A673 (cell line): ENCODE data around the gene TTLL8. TPM values are rescaled to one million over a fixed set of nuclear protein-coding genes. Genes with fewer than 3 reads are reported as not detected.

Experiments used
- BruUV-seq: library from RNA; stranded (reverse); fragments of 400-500 nt; replicated peaks from 2 replicates; lab custom pipeline; 2021; lab: Mats Ljungman, UMichigan
- CTCF ChIA-PET: fragments of 300-600 bp; sonication (Branson Sonifier 250); formaldehyde crosslinking; loops from one replicate; lab custom pipeline; 2022; ENCODE audit warnings: antibody characterized with exemption; lab: Charles Lee
- POLR2A ChIA-PET: fragments of 300-600 bp; sonication (Branson Sonifier 250); formaldehyde crosslinking; loops from one replicate; lab custom pipeline; 2022; ENCODE audit warnings: antibody characterized with exemption; ENCODE audit not compliant: low non-redundant PET; lab: Charles Lee
- DNase-seq: peaks from one replicate; pipeline ENCODE4 v3.0.0-alpha.2; 2015; ENCODE audit warnings: low spot score
- H3K27ac ChIP-seq: fragments of 200-600 bp; sonication (generic); 2 replicates; pipeline ENCODE4 v1.5.1; 2016; ENCODE audit warnings: mixed run types, low read depth, mild to moderate bottlenecking, mixed read lengths, antibody characterized with exemption, low read length; ENCODE audit not compliant: poor library complexity, severe bottlenecking
- H3K27me3 ChIP-seq: fragments of 200-600 bp; sonication (generic); replicated peaks from 2 replicates; pipeline ENCODE4 v1.6.1; 2017; ENCODE audit warnings: mixed run types, low read depth, mild to moderate bottlenecking, mixed read lengths, antibody characterized with exemption, low read length; ENCODE audit not compliant: insufficient read depth, poor library complexity
- H3K36me3 ChIP-seq: fragments of 200-600 bp; sonication (generic); 2 replicates; pipeline ENCODE4 v1.6.1; 2016; ENCODE audit warnings: mixed run types, mild to moderate bottlenecking, mixed read lengths, antibody characterized with exemption, low read length; ENCODE audit not compliant: insufficient read depth, poor library complexity, severe bottlenecking
- H3K4me1 ChIP-seq: fragments of 200-600 bp; sonication (generic); 2 replicates; pipeline ENCODE4 v1.6.1; 2017; ENCODE audit warnings: mixed run types, mild to moderate bottlenecking, mixed read lengths, antibody characterized with exemption, low read length; ENCODE audit not compliant: insufficient read depth, poor library complexity, severe bottlenecking
- H3K4me3 ChIP-seq: fragments of 200-600 bp; sonication (generic); 2 replicates; pipeline ENCODE4 v1.5.1; 2016; ENCODE audit warnings: low read depth, mixed run types, mild to moderate bottlenecking, mixed read lengths, low read length; ENCODE audit not compliant: poor library complexity, severe bottlenecking
- H3K9me3 ChIP-seq: fragments of 200-600 bp; sonication (generic); 2 replicates; pipeline ENCODE4 v1.6.1; 2016; ENCODE audit warnings: mixed run types, low read depth, mild to moderate bottlenecking, mixed read lengths, antibody characterized with exemption, low read length; ENCODE audit not compliant: poor library complexity, severe bottlenecking
- EZH2 ChIP-seq: fragments of 200-600 bp; sonication (generic); IDR thresholded peaks from 2 replicates; pipeline ENCODE4 v1.6.1; 2017; ENCODE audit warnings: borderline replicate concordance, low read depth, mild to moderate bottlenecking, mixed read lengths, antibody characterized with exemption, low read length; ENCODE audit not compliant: poor library complexity, severe bottlenecking
- intact Hi-C: fragments of 100-400 bp; cut with micrococcal nuclease; formaldehyde crosslinking; loops from one replicate; pipeline ENCODE4 v1.10.0; 2022; ENCODE audit not compliant: unreplicated experiment
- total RNA-seq: library from RNA; stranded (reverse); gene quantifications from 2 replicates; pipeline ENCODE4 v1.2.3, GENCODE V29; 2021
- TF ChIP-seq, protein P1 (sequence below): fragments of 300-800, 200-600 bp; sonication (generic); conservative IDR thresholded peaks from 2 replicates; pipeline ENCODE4 v1.5.1; 2017; ENCODE audit warnings: low read depth, mild to moderate bottlenecking, antibody characterized with exemption, low read length, moderate library complexity, mixed read lengths

TTLL8 gene
- total RNA-seq, 1 experiment from 2014 or later = not detected

DNA sequence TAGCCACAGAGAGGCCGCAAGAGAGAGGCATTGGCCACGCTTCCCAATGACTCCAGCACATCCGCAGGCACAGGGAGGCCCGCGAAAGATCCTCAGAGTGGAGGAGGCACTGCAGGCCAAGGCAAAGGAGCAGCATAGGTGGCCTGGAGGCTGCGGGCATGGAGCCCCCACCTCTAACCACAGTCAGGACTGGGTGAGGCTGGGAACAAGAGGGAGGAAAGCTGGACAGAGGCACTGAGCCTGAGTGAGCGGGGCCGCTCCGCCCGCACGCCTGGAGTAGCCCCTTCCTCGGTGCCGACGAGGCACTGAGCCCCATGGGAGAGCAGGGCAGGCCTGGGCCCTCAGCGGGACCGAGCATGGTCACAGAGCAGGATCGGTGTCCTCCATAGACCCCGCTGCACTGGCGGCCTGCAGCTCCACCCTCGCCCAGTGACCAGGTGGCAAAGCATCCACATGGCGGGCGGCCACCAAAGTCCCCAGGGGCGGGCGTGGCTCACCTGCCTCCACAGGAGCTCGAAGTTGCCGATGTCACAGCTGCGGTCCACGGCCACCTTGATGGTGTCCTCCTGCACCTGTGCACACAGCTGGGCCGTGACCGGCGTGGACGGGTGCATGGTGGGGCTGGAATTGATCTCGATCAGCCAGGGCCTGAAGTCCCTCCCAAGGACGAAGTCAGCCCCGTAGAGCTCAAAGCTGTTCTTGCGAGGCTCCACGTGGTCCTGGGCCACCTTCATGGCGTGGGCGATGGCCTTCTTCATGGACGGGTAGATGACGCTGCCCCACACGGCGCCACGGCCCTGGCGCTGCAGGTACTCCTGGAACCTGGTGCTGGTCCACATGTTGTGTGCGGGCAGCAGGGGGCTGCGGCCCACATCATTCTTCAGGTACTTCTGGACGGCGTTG, 26.7 kb downstream of the TTLL8 start:
- CTCF ChIA-PET = interaction anchor here (0.7 to 2.3 kb wide), 2 partner anchors 14 to 101 kb away, joined by 10 to 31 read pairs; no protein-coding TSS in a partner anchor
- Histone ChIP-seq H3K36me3 (no peaks in the 10 kb centered on the region), H3K27me3 (no peaks in the 10 kb centered on the region), H3K4me1 (peaks cover 4% of the 10 kb centered on the region), H3K4me3 (no peak overlapping the region), H3K27ac (no peak overlapping the region), H3K9me3 (no peaks in the 10 kb centered on the region)
- POLR2A ChIA-PET = no interaction called here
- DNase-seq = no peak
- intact Hi-C loops = loop anchor here (5.0 kb wide), 1 partner anchor 39 kb away; no protein-coding TSS in a partner anchor
- TF ChIP-seq EZH2 = no peak
- TF ChIP-seq, protein P1, sequence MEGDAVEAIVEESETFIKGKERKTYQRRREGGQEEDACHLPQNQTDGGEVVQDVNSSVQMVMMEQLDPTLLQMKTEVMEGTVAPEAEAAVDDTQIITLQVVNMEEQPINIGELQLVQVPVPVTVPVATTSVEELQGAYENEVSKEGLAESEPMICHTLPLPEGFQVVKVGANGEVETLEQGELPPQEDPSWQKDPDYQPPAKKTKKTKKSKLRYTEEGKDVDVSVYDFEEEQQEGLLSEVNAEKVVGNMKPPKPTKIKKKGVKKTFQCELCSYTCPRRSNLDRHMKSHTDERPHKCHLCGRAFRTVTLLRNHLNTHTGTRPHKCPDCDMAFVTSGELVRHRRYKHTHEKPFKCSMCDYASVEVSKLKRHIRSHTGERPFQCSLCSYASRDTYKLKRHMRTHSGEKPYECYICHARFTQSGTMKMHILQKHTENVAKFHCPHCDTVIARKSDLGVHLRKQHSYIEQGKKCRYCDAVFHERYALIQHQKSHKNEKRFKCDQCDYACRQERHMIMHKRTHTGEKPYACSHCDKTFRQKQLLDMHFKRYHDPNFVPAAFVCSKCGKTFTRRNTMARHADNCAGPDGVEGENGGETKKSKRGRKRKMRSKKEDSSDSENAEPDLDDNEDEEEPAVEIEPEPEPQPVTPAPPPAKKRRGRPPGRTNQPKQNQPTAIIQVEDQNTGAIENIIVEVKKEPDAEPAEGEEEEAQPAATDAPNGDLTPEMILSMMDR = no peak
- no TSS peak for BruUV-seq

DNA sequence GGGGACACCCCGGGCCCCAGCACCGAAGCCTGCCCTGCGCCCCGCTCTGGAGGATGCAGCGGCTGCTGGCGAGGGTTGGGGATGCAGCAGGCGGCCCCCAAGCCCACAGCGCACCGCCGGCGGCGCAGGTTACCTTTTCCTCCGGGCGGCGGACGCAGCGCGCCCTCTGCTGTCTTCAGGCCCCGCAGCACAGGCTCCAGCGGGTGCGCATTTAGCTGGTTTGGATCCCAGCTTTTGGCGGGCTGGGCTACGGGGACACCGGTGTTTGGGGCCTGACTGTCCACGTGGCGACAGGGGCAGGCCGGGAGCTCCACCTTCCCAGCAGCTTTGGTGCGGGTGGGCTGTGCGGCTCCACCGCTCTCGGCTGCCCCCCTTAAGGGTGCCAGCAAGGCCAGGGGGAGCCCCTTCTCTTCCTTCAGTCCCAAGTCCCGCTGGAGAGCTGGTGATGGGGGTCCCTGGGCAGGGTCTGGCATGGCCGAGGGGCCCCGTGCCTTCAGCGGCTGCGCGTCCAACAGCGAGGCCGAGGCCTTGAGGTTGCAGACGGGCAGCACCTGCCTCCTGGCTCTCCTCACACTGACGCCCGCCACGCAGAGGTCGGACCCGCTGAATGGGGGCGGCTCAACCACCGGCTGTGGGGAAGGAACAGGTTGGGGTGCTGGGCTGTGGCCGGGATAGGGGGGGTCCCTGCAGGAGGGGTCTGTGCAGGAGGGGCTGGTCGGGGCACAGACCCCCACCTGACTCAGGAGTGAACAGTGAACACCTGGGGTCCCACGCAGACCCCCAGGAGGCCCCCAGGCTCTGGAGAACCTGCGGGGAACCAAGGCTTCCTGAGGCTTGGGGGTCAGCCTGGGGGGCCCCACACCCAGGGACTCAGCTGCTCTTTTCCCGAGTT, 27.6 kb downstream of the TTLL8 start:
- intact Hi-C loops = loop anchor here (1.0 to 5.0 kb wide), 3 partner anchors 38 to 263 kb away; no protein-coding TSS in a partner anchor
- Histone ChIP-seq H3K4me1 (peaks cover 4% of the 10 kb centered on the region), H3K27me3 (no peaks in the 10 kb centered on the region), H3K36me3 (no peaks in the 10 kb centered on the region), H3K27ac (no peak overlapping the region), H3K4me3 (no peak overlapping the region), H3K9me3 (no peaks in the 10 kb centered on the region)
- ChIA-PET CTCF (interaction anchor here (0.5 to 2.3 kb wide), 12 partner anchors 17 to 701 kb away, joined by 3 to 31 read pairs (median 4); partner anchors contain the start of gene IL17REL), POLR2A (no interaction called here)
- BruUV-seq = no TSS peak
- DNase-seq = peak; percentile 88
- TF ChIP-seq, protein P1 = peak; percentile 95
- no peak for TF ChIP-seq EZH2

DNA sequence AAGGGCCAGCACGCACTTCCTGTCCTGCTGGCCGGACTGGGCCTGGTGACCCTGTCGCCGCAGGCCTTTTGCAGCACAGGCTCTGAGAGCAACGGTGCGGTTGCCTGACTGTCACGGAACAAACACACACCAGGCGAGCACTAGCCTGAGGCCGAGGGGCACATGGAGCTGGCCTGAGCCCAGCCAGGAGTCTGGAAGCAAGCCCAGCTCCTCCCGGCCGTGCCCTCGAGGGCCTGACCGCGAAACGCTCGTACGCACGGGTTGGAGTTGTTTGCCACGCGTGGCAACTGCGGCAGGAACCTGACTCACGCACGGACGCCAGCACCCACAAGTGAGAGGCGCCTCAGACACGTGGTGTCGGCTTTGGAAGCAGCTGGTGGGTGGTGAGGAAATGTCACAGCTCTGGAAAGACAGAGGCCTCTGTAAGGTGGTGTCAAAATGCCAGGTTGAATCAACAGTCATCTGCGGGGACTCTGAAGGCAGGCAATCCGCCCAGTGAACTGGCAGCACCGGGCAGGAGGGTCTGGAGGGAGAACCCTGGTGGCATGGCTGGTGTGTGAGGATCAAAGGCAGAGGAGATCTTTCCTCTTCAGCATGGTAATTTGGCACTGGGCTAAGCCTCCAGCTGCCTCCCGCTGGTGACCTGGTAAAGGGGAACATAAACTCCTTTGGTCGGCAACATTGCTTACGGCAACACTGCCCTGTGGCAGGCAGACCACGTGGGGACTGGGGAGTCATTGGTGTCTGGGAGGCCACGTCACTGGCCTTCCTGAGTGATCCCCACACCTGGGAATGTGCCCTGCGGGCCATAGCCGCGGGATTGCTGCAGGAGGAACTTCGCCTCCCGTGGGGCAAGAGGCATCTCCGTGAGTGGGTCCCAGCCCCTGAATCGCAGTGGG, 30.2 kb downstream of the TTLL8 start:
- Histone ChIP-seq H3K4me3 (no peak overlapping the region), H3K36me3 (no peaks in the 10 kb centered on the region), H3K27me3 (no peaks in the 10 kb centered on the region), H3K27ac (no peak overlapping the region), H3K4me1 (peaks cover 4% of the 10 kb centered on the region), H3K9me3 (no peaks in the 10 kb centered on the region)
- POLR2A ChIA-PET = no interaction called here
- CTCF ChIA-PET = interaction anchor here (1.2 kb wide), 1 partner anchor 97 kb away, joined by 6 read pairs; no protein-coding TSS in a partner anchor
- no TSS peak for BruUV-seq
- TF ChIP-seq EZH2 = no peak
- no peak for DNase-seq
- intact Hi-C loops = no loop called here
